Measurements from ENCODE around the gene TRIM7.

DNA sequence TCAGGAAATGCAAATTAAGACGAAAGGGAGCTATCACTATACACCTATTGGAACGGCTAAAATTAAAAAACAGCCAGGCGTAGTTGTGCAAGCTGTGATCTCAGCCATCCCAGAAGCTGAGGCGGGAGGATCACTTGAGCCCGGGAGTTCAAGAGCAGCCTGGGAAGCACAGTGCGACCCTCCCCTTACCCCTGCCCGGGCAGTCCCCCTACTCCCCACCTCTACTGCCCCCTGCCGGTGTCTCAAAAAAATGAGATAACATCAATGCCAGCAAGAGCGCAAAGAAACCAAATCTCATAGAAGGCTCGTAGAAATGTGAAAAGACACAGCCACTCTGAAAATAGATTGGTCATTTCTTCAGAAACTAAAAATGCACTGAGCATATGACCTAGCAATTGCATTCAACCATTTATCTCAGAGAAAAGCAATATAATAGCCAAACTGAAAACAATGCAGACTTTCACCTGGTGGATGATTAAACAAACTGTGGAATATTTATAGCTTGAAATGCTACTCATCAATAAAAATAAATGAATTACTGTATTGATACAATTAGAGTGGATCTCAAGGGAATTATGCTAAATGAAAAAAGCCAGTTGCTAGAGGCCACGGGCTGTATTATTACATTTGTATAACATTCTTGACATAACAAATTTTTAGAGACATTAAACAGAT is 37.0 kb downstream of the TRIM7 start:
- TF ChIP-seq POLR2A (IDR thresholded peaks at IDR 0.05) = no peak
- TF ChIP-seq EP300 (IDR thresholded peaks at IDR 0.05) = no peak
- TF ChIP-seq, protein P1, sequence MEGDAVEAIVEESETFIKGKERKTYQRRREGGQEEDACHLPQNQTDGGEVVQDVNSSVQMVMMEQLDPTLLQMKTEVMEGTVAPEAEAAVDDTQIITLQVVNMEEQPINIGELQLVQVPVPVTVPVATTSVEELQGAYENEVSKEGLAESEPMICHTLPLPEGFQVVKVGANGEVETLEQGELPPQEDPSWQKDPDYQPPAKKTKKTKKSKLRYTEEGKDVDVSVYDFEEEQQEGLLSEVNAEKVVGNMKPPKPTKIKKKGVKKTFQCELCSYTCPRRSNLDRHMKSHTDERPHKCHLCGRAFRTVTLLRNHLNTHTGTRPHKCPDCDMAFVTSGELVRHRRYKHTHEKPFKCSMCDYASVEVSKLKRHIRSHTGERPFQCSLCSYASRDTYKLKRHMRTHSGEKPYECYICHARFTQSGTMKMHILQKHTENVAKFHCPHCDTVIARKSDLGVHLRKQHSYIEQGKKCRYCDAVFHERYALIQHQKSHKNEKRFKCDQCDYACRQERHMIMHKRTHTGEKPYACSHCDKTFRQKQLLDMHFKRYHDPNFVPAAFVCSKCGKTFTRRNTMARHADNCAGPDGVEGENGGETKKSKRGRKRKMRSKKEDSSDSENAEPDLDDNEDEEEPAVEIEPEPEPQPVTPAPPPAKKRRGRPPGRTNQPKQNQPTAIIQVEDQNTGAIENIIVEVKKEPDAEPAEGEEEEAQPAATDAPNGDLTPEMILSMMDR (IDR thresholded peaks at IDR 0.05) = peak in 1 of 5 experiments; percentile 8
